Anterior cingulate cortex (tissue), 58 donors: ENCODE results near the gene RSPH6A.
"Not testable (repeated sequence)": the region's sequence is repeated elsewhere in the genome, so short reads cannot be mapped to it uniquely, and the experiment has no call there.

ENCODE experiments used
- DNase-seq, 58 donors: peaks; one replicate each; lab custom pipeline; 2025; lab: John Stamatoyannopoulos, UW

RSPH6A gene

DNA sequence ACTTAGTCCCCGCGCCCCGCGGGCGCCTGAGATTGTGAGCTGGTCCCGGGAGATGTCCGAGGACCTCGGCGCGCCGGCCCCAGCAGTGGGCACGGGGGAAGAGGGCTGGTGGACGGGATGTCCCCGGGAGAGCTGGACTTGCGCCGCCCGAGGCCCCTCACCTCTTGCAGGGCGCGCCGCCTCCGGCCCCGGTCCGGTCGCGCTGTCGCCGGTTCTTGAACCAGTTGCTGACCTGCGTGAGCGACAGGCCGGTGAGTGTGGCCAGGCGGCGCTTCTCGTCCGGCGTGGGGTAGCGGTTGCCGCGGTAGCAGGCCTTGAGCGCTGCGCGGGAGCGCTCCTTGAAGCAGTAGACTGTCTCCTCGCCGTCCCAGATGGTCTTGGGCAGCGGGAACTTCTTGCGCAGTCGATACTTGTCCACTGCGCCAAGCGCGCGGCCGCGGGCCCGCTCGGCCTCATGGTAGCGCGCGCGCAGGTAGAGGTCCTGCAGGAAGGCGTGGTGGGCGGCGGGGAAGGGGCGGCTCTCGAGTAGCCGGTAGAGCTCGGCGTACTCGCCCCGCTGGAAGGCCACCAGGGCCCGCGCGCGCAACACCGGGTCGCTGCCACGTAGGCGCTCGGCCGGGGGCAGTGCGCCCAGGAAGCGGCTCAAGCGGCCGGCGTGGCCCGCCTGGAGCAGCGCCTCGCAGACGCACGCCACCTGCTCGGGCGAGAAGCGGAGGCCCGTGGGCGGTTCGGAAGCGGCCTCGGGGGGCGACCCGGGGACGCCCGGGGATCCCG lies 47.0 kb downstream of the RSPH6A start:
- DNase-seq: peak in 24 of 58 donors; percentile 7 to 62 (median 30)

DNA sequence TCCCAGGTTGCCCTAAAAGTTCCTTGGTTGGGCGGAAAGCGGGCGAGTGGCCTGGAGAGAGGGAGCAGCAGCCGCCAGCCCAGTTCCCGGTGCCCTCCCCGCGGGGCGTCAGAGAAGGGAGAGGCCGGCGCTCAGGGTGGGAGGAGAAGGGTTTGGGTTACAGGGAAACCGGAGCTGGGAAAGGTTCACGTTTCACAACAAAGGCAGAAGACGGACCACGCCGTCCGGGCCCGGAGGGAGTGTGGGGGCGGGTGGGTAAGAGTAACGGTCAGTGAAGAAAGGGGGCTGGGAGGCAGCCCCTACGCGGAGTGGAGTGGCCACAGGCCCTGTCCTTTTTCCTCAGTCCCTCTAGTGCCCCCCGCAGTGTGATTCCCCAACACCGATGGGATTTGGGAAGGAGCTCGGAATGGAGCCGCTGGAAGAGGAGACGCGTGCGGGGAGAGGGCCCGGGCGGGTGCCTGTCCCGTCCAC lies 47.7 kb downstream of the RSPH6A start:
- DNase-seq: peak in 1 of 58 donors; percentile 34

- DNase-seq: no peak
Observed at GRCh38 chr19:45766869-45767346, 48.2 kb downstream of the RSPH6A start.

DNA sequence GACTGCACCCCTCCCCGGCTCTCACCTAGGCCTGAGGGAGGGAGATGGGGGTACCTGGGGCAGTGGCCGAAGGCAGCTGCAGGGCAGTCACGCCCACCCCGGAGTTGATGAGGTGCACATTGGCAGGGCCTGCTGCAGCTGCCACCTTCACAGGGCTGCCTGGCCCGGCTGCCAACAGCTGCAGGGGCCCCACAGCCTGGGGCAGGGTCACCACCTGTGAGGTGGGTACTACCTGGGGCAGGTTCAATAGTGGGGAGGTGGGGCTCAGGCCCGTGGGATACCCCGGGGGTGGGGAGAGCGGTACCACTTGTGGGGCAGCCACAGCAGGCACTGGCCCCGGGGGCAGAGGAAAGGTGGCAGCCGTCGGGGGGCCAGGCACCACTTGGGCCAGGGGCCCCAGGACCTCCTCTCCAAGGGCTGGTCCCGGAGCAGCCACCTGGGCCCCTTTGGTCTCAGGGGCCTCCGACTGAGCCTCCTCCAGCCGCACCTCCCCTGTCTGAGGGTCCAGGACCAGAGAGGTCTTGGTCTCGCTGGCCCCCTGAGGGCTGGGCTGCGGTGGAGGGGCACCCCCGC lies 48.7 kb downstream of the RSPH6A start:
- no peak for DNase-seq

DNA sequence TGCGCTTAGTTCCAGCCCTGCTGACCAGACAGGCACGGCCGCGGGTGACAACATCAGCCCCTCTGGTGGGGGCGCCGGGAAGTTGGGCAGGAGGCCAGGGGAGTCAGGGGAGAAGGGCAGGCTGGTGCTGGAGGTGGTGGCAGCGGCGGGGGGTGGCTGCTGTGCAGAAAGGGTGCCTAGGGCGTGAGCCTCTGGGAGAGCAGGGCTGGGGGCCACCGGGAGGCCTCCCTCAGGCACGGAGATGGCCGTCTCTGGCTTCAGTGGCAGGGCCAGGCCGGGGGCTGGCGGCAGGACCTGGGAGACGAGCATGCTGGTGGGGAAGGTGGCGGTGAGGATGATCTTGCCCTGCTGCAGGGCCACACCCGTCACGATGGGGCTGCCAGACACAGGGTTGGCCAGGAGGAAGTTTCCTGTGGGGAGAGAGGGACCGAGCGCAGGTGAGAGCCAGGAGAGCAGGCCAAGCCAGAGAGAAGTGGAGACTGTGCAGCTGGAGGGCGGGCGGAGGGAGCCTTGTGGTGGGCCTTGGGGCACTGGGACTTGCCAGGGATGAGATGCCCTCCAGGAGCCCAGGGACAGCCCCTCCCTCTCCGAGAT lies 49.3 kb downstream of the RSPH6A start:
- no peak for DNase-seq

GRCh38 chr19:45764945-45765701 lies 50.0 kb downstream of the RSPH6A start:
- no peak for DNase-seq

DNA sequence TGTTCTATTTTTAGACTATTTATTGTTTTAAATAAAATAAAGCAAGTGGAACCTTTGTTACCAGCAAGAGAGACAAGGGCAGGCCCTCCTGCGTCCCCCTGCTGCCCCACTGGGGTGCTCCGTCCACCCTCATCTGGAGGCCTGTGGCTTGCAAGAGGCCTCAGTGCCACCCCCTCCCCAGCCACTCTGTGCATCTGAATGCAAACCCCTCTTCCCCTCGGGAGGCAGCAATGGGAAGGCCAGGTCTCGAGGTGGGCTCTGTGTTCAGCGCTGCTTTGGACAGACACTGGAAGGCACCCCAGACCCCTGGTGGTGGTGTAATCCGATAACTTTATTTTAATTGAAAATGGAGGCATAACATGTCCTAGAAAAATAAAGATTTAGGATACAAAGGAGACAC lies 50.6 kb downstream of the RSPH6A start:
- DNase-seq: no peak

DNA sequence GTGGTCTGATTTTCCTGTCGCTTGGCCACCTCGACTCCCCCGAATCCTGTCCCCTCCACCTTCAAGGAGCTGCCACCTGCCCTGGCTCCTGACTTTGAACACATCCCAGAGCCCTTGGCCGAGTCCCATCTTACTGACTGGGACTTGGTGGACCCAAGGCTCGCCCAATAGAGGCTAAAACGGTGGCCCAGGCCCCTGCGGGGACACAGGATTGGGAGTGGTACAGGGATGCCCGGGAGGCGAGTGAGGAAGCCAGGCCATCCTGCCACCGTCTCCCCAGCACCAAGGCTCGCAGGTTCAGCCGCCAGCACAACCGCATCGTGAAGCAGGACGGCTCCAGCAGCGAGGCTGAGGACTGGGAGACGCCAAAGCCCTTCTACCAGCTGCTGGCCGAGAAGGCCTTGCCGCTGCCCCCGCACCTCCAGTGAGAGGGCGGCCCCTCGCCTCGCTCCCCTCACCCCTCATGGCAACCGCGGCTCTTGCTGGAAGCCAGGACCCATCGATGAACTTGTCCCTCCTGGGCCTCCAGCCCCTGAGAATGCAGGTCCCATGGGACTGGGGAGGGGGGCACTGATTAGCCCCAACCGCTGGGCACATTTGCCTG lies 51.3 kb downstream of the RSPH6A start:
- DNase-seq: no peak

DNA sequence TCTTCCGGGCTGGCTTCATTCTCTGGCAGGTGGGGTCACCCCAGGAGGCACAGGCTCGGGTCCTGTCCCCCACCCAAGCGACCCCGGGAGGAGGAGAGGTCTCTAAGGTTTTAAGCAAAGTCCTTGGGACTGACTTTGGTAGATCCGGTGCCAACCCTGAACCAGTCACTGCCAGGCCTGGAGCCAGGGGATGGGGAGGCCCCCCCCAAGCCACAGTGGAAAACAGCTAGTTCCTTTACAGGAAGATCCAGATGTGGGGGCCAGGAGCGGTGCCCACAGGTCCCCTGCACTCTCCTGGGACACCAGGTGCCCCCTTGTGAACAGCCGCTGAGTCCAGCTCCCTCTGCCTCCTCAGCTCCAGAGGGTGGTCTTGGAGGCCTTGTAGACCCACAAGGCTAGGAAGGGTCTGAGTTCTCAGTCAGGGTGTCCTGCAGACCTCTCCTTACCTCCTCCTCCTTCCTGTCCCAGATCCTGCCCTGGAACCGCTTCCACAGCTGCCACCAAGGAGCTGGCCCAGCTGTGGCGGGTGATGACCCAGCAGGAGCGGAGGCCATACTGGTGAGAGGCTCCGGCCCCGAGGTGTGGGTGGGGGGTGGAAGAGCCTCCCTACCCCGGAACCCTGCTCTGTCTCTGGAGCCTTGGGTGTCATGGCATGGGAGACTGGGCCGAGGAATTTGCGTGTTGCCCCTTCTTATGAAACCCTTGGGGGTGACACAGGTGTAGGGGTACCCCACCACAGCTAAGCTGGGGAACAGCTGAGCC lies 52.1 kb downstream of the RSPH6A start:
- no peak for DNase-seq

- DNase-seq: no peak
Observed at GRCh38 chr19:45761714-45762113, 53.4 kb downstream of the RSPH6A start.

DNA sequence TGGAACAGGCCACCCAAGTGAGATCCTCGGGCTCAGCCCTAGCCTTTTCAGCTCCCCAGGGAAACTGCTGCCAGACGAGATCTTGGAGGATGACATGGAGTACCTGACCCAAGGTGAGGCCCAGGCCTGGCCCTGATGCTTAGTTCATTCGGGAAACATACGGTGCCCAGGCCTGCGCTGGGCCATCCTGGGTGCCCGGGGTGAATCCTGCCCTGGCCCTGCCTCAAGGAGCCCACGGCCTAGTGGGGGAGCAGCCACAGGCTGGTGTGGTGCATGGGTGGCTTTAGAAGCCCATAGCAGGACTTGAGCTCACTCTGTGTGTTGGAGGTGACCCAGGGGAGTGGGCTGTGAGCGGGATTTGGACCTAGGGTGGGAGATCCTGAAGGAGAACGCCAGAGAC lies 56.2 kb downstream of the RSPH6A start:
- no peak for DNase-seq

DNA sequence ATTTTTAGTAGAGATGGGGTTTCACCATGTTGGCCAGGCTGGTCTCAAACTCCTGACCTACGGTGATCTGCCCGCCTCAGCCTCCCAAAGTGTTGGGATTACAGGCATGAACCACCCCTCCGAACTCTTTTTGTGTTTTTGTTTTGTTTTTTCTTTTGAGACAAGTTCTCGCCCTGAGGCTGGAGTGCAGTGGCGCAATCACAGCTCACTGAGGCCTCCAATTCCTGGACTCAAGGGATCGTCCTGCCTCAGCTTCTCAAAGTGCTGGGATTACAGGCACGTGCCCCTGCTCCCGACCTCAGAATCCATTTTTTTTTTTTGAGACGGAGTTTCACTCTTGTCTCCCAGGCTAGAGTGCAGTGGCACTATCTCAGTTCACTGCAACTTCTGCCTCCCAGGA lies 57.4 kb downstream of the RSPH6A start:
- DNase-seq: no peak

- DNase-seq: no peak
Observed at GRCh38 chr19:45754323-45754722, 60.8 kb downstream of the RSPH6A start.

- DNase-seq: no peak
Observed at GRCh38 chr19:45753548-45753947, 61.6 kb downstream of the RSPH6A start.

- DNase-seq: no peak
Observed at GRCh38 chr19:45752639-45753038, 62.5 kb downstream of the RSPH6A start.

DNA sequence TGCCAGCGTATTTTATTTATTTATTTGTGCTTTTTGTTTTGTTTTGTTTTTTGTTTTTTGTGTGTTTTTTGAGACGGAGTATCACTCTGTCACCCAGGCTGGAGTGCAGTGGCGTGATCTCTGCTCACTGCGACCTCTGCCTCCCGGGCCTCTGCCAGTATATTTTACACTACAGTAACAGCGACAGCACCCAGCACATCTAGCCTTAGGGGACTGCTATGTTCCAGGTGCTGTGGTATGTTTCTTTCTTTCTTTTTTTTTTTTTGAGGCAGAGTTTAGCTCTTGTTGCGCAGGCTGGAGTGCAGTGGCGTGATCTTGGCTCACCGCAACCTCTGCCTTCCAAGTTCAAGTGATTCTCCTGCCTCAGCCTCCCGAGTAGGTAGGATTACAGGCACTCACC lies 63.6 kb downstream of the RSPH6A start:
- DNase-seq: not testable (repeated sequence)

- no peak for DNase-seq
Observed at GRCh38 chr19:45747513-45747912, 67.6 kb downstream of the RSPH6A start.

DNA sequence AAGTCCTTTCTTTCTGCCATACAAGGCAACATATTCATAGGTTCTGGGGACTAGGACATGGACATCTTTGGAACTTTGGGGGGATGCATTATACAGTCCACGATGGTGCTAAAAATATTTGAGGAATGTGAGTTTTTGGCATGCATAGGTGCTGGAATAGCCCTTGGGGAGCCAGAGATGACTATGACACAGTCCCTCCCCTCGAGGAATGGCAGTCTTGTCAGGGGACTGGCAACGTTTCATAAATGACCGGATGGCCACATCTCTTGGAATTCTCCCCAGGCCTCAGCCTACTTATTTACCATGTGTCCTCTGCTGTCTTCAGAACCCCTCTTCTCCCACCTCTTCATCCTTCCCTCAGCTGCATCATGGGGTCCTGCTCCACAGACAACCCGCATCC lies 68.2 kb downstream of the RSPH6A start:
- no peak for DNase-seq
